GM23248 (cell line): ENCODE measurements around the gene SEC14L1. TPM values are rescaled to one million over a fixed set of nuclear protein-coding genes. Genes with fewer than 3 reads are reported as not detected.

ENCODE experiments used
- DNase-seq: peaks from one replicate; pipeline ENCODE4 v3.0.0-alpha.2; 2015
- H2AFZ ChIP-seq: fragments of 200-600 bp; sonication (generic); 2 replicates; pipeline ENCODE4 v1.6.1; 2016; ENCODE audit warnings: antibody characterized with exemption
- H3F3A ChIP-seq: fragments of 200-600 bp; sonication (generic); 2 replicates; pipeline ENCODE4 v1.6.1; 2016; ENCODE audit warnings: mild to moderate bottlenecking, antibody characterized with exemption, mixed run types; ENCODE audit not compliant: insufficient read depth
- H3K27ac ChIP-seq: fragments of 200-600 bp; sonication (generic); 2 replicates; pipeline ENCODE4 v1.5.1; 2016; ENCODE audit warnings: mild to moderate bottlenecking
- H3K27me3 ChIP-seq: fragments of 200-600 bp; sonication (generic); replicated peaks from 2 replicates; pipeline ENCODE4 v1.6.1; 2016; ENCODE audit warnings: mild to moderate bottlenecking; ENCODE audit not compliant: insufficient read depth
- H3K36me3 ChIP-seq: fragments of 200-600 bp; sonication (generic); 2 replicates; pipeline ENCODE4 v1.6.1; 2016; ENCODE audit warnings: low read depth, mild to moderate bottlenecking
- H3K4me1 ChIP-seq: fragments of 200-600 bp; sonication (generic); 2 replicates; pipeline ENCODE4 v1.6.1; 2016; ENCODE audit warnings: mild to moderate bottlenecking; ENCODE audit not compliant: insufficient read depth
- H3K4me2 ChIP-seq: fragments of 200-600 bp; sonication (generic); one replicate; pipeline ENCODE4 v1.6.1; 2016; ENCODE audit warnings: mild to moderate bottlenecking; ENCODE audit not compliant: unreplicated experiment
- H3K4me3 ChIP-seq: fragments of 200-600 bp; sonication (generic); 2 replicates; pipeline ENCODE4 v1.5.1; 2016; ENCODE audit warnings: mild to moderate bottlenecking
- H3K79me2 ChIP-seq: fragments of 200-600 bp; sonication (generic); 2 replicates; pipeline ENCODE4 v1.6.1; 2016; ENCODE audit warnings: mild to moderate bottlenecking; ENCODE audit not compliant: insufficient read depth
- H3K9ac ChIP-seq: fragments of 200-600 bp; sonication (generic); 2 replicates; pipeline ENCODE4 v1.6.1; 2016; ENCODE audit warnings: mild to moderate bottlenecking
- H3K9me2 ChIP-seq: fragments of 200-600 bp; sonication (generic); 2 replicates; pipeline ENCODE4 v1.6.1; 2016; ENCODE audit warnings: mixed run types, mild to moderate bottlenecking, moderate library complexity; ENCODE audit not compliant: insufficient read depth
- H3K9me3 ChIP-seq: fragments of 200-600 bp; sonication (generic); one replicate; pipeline ENCODE4 v1.6.1; 2017; ENCODE audit warnings: low read depth
- H4K20me1 ChIP-seq: fragments of 200-600 bp; sonication (generic); 2 replicates; pipeline ENCODE4 v1.6.0; 2016; ENCODE audit not compliant: insufficient read depth
- EZH2 ChIP-seq: fragments of 200-600 bp; sonication (generic); IDR thresholded peaks from 2 replicates; pipeline ENCODE4 v1.6.1; 2018; ENCODE audit warnings: antibody characterized with exemption, mild to moderate bottlenecking; ENCODE audit not compliant: insufficient read depth, poor library complexity, severe bottlenecking
- EZH2phosphoT487 ChIP-seq: fragments of 200-600 bp; sonication (generic); IDR thresholded peaks from 2 replicates; pipeline ENCODE4 v1.6.1; 2018; ENCODE audit warnings: antibody characterized with exemption, moderate library complexity, mild to moderate bottlenecking, low read depth; ENCODE audit not compliant: insufficient read depth
- WGBS, 2 experiments: methylation state at CpG; one replicate each; pipeline ENCODE4 v1.1.6; 2015 to 2017; ENCODE audit warnings: low lambda C conversion rate in 2 of 2, low coverage in 1 of 2; ENCODE audit errors: missing lambda C conversion rate in 2 of 2; 5-methylcytosine and 5-hydroxymethylcytosine counted together
- in situ Hi-C: fragments of 300-500 bp; cut with MboI; formaldehyde crosslinking; loops from 2 replicates; pipeline ENCODE4 v1.15.0; 2020
- polyA plus RNA-seq: library from polyadenylated mRNA; unstranded; fragments of >200 nt; fragmentation: Nextera tagmentation; extraction: Ambion mirVana; gene quantifications from 2 replicates; pipeline ENCODE4 v1.2.1, GENCODE V29; 2016
- total RNA-seq: library from RNA; depleted of rRNA; stranded (reverse); fragments of >200 nt; shearing (Covaris generic); gene quantifications from 2 replicates; pipeline ENCODE4 v1.2.3, GENCODE V29; 2014

The SEC14L1 gene
- total and polyA plus RNA-seq, 2 experiments from 2014 or later, result 24.4 to 26.8 TPM

GRCh38 chr17:77217123-77217522 lies 76.4 kb downstream of the SEC14L1 start:
- in situ Hi-C loops, result no loop called here
- H2AFZ ChIP-seq, result no peak overlapping the region
- no peaks in the 10 kb centered on the region for H4K20me1 ChIP-seq
- peaks cover 3% of the 10 kb centered on the region; the same call in 1 of the 2 replicates for H3F3A ChIP-seq
- H3K27me3 ChIP-seq, result no peaks in the 10 kb centered on the region
- H3K9ac ChIP-seq, result no peak overlapping the region
- H3K36me3 ChIP-seq, result peaks cover 29% of the 10 kb centered on the region
- H3K9me2 ChIP-seq, result no peaks in the 10 kb centered on the region
- H3K4me2 ChIP-seq, result no peak overlapping the region
- no peak overlapping the region for H3K4me3 ChIP-seq
- no peaks in the 10 kb centered on the region for H3K4me1 ChIP-seq
- 98 to 99% methylated on average over 11 of the region's 11 CpGs for WGBS, 2 experiments
- no peak for DNase-seq
- TF ChIP-seq EZH2phosphoT487 (no peak), EZH2 (no peak)
- H3K27ac ChIP-seq, result no peak overlapping the region
- H3K9me3 ChIP-seq, result no peaks in the 10 kb centered on the region
- no peaks in the 10 kb centered on the region for H3K79me2 ChIP-seq

DNA sequence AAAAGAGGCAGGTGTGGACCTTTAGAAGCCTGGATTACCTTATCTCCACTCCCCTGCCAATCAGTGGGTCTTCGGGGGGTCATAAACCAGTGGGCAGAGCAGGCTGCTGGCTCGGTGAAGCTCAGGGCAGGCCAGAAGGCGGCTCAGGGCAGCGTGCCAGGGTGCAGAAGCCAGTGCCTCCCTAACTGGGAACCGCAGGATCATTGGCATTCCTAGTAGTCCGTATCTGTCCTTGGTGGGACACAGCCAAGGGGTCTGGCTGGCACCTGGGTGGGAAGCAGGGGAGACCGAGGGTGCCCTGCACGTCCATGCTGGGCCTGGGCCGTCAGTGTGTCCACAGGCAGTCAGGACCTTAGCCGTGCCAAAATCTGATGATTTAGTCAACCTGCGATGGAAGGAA lies 76.8 kb downstream of the SEC14L1 start:
- H3K4me3 ChIP-seq, result no peak overlapping the region
- WGBS, 2 experiments, result 76 to 85% methylated on average over 11 of the region's 11 CpGs
- H3K9ac ChIP-seq, result no peak overlapping the region
- H4K20me1 ChIP-seq, result no peaks in the 10 kb centered on the region
- H3K9me3 ChIP-seq, result no peaks in the 10 kb centered on the region
- H3K9me2 ChIP-seq, result no peaks in the 10 kb centered on the region
- H3K36me3 ChIP-seq, result peaks cover 29% of the 10 kb centered on the region
- TF ChIP-seq EZH2 (no peak), EZH2phosphoT487 (no peak)
- H2AFZ ChIP-seq, result no peak overlapping the region
- no peaks in the 10 kb centered on the region for H3K79me2 ChIP-seq
- no peaks in the 10 kb centered on the region for H3K4me1 ChIP-seq
- DNase-seq, result no peak
- in situ Hi-C loops, result no loop called here
- H3K27ac ChIP-seq, result no peak overlapping the region
- H3K27me3 ChIP-seq, result no peaks in the 10 kb centered on the region
- H3K4me2 ChIP-seq, result no peak overlapping the region
- H3F3A ChIP-seq, result peaks cover 5% of the 10 kb centered on the region; the same call in 1 of the 2 replicates

DNA sequence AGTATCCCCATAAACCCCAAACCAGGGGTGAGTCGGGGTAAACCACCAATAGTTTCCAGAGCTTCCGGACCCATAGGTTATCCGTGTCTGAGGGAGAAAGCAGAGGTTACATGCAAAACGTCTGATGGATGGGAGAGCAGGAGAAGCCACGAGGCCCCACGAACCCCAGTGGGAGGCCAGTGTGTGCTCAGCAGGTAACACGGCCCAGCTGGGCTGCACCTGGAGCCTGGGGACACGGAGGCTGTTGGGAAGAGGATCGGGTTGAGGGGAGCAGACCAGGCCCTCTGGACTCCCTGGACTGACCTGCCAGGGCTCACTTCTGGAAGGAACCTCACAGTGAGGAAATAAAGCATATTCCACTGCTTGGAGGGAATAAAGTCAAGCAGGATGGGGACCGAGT lies 78.1 kb downstream of the SEC14L1 start:
- no peaks in the 10 kb centered on the region for H3K9me3 ChIP-seq
- in situ Hi-C loops, result no loop called here
- H3F3A ChIP-seq, result peaks cover 6% of the 10 kb centered on the region; the same call in 1 of the 2 replicates
- H3K9ac ChIP-seq, result no peak overlapping the region
- no peaks in the 10 kb centered on the region for H3K27me3 ChIP-seq
- no peak overlapping the region for H3K4me3 ChIP-seq
- peaks cover 29% of the 10 kb centered on the region for H3K36me3 ChIP-seq
- DNase-seq, result no peak
- H3K4me1 ChIP-seq, result no peaks in the 10 kb centered on the region
- no peaks in the 10 kb centered on the region for H3K9me2 ChIP-seq
- TF ChIP-seq EZH2 (no peak), EZH2phosphoT487 (no peak)
- 94 to 96% methylated on average over 10 of the region's 10 CpGs for WGBS, 2 experiments
- no peak overlapping the region for H3K27ac ChIP-seq
- H3K4me2 ChIP-seq, result no peak overlapping the region
- H4K20me1 ChIP-seq, result no peaks in the 10 kb centered on the region
- H2AFZ ChIP-seq, result no peak overlapping the region
- no peaks in the 10 kb centered on the region for H3K79me2 ChIP-seq

DNA sequence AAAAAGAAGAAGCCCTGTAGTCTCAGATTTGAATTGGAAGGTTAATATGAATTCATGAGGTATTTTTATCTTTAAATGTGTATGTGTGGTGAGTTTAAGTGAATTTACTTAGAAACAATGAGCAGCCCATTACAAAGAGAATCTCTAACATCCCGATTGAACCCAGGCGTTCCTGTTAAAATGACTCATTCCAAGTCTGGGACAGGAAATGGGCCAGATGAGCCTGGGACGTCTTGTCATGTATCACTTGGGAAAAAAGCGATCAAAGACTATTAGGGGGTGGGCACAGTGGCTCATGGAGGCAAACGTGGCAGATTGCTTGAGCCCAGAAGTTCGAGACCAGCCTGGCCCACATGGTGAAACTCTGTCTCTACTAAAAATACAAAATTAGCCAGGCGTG lies 81.6 kb downstream of the SEC14L1 start:
- WGBS, 2 experiments, result 48 to 49% methylated on average over 7 of the region's 7 CpGs
- Histone ChIP-seq H2AFZ (no peak overlapping the region), H3F3A (peaks cover 6% of the 10 kb centered on the region; the same call in 1 of the 2 replicates), H3K4me1 (no peaks in the 10 kb centered on the region), H3K4me2 (no peak overlapping the region), H4K20me1 (no peaks in the 10 kb centered on the region), H3K9me3 (no peaks in the 10 kb centered on the region), H3K9ac (no peak overlapping the region), H3K79me2 (no peaks in the 10 kb centered on the region), H3K9me2 (no peaks in the 10 kb centered on the region), H3K27me3 (no peaks in the 10 kb centered on the region), H3K4me3 (no peak overlapping the region), H3K36me3 (peaks cover 11% of the 10 kb centered on the region), H3K27ac (no peak overlapping the region)
- DNase-seq, result no peak
- no peak for TF ChIP-seq EZH2phosphoT487
- no peak for TF ChIP-seq EZH2
- in situ Hi-C loops, result loop anchor here (10.0 kb wide), 1 partner anchor 128 kb away; no protein-coding TSS in a partner anchor
